DMS153 treated with DMSO at 0.1 percent for 48 hours (cell line): ENCODE data around the gene CDH20.

Source experiments
- DNase-seq: peaks from one replicate; lab custom pipeline; 2025; ENCODE audit not compliant: unreplicated experiment; lab: John Stamatoyannopoulos, UW

CDH20 gene

DNA sequence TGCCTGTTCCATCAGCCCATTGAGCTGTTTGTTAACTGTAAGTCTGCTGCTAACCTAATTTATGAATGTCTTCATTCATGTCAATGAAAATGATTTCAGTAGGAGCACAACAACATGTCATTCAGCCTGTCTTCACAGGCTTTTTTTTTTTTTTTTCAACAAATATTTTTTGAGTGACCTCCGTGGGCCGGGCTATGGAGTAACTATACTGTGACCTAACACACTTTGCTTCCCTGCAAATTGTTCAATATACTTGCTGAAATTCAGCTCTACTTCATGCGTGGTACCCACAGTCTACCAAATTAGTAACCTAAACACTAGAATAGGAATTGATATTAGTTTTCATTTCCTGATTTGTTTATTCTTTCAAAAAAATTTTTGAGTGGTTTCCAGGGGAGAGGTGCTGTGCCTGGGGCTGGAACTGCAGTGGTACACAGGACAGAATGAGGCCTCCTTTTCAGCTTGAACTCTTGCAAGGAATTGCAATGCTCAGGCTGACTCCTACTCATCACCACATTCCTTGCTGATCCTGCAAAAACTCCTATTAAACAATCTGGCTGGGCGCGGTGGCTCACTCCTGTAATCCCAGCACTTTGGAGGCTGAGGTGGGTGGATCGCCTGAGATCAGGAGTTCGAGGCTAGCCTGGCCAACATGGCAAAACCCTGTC lies 87.1 kb downstream of the CDH20 start:
- DNase-seq: no peak

DNA sequence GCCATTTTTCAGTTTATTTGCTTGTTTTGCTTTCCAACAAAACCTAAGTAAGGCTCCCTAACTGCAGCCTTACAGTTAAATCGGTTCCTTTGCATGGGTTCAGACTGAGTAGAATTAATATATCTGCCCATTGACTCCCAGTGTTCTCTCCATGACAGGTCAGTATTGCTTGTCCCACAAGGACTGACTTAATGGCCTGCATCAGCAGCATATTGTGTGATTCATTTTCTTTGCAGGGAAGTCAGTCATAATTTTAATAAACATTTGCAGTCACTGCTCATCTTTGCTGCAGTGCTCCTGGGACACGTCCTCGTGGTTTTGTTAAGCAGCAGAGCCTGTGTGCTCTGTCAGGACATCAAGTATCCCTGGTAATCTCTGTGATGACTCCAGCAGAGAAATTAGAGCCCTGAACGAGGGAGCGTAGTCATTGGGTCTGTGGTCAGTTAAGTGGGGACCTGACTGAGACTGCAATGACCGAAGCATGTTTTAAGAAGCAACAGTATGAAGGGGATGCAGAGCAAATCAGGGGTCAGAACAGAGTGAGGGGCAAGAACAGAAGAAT lies 93.3 kb downstream of the CDH20 start:
- no peak for DNase-seq

DNA sequence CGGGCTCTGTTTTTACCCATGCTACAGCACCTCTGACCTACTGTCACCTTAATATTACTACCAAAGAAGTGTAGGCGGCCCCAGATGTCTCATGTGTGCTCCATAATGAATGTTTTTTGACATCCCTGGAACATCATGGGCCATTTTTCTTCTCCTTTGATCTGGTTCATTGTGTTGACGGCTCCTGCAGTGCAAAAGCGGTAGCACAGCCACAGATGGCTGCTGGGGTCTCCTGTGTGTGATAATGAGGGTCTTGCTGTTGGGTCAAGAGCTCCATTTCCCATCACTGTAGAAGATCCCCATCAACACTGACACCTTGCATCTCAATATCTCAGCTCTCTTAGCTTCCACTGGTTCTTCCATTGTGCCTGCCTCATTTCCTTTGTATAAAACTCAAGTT lies 95.0 kb downstream of the CDH20 start:
- DNase-seq: no peak

DNA sequence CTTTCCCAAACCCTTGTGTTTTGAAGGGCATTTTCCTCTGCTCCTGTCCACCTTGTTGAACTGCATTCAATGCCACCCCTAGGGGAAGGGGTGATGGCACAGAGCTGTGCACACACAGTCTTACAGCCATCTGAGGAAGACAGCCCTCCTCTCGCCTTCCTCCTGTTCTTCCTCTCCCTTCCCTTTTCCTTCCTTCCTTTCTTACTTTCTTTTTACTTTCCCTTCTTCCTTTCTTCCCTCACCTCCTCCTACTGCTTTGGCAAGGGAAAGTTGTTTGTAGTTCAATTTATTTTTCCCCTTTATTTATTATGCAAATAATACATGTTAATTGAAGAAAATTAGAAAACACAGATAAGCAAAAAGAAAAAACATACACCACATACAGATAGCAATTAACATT lies 99.4 kb downstream of the CDH20 start:
- DNase-seq: no peak

DNA sequence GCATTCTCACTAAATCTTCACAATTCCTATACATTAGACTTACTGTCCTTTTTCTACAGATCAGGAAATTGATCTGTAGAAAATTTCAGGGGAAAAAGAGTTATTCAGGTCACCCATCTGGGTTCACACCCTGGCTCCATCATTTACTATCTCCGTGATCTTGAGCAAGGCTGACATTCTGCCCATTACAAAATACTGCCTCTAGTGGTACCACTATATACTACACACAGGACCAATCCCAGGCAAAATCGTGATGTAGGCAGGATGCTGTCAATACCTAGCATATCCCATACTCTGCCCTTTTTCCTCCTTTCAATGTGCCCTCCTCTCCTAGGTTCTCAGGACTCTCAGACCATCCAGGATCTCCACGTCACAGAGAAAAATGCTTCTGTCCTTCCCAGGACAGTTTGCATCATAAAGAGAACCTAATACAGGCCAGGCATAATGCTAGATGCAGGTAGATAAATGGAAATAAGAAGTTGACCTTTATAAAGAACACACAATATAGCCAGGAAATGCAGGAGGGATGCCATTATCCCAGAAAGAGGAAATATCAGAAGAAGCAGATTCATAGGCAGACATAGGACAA lies 101.9 kb downstream of the CDH20 start:
- DNase-seq: peak; percentile 30

DNA sequence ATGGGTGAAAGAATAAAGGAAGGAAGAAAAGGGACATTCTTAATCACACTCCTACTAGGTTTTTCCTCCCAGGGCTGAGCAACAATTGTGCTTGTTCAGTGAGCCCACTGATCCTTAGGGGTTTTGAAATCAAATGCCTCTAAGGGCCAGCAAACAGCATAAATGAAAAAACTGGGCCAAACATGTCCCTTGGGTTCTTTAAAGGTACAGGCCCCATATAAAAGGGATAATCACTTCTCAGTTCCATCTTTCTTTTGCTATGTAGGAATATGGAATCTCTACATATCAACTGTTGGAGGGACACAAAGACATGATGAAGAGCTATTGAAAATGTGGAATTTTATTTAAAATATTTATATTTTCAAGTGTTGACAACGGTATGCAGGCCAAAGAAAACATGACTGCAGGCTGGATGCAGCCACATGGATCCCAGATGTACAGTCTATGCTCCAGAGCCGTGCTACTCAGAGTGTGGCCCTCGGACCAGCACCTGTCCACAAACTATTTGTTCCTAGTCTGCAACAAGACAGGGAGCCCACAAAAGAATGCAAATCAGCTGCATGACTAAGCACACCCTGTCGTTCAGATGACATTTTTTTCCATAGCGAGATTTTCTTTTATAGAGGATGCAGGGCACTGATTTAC lies 110.0 kb downstream of the CDH20 start:
- DNase-seq: no peak

DNA sequence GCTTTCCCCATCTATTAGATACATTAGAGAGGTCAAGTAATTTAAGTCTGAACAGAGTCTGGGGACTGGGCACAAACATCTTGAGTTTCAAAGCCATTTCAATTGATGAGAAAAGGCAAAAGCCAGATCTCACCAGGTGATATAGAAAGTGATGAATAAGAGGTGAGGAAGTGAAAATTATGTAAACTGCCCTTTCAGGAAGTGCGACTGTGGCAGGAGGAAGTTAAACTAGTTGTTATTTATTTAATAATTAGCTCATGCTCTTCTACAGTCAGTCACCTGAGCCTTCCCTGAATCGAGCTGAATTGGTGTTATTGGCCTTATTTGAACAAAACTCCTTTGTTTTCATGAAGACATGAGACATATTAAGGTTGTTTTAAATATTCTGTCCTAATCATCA lies 115.1 kb downstream of the CDH20 start:
- no peak for DNase-seq

DNA sequence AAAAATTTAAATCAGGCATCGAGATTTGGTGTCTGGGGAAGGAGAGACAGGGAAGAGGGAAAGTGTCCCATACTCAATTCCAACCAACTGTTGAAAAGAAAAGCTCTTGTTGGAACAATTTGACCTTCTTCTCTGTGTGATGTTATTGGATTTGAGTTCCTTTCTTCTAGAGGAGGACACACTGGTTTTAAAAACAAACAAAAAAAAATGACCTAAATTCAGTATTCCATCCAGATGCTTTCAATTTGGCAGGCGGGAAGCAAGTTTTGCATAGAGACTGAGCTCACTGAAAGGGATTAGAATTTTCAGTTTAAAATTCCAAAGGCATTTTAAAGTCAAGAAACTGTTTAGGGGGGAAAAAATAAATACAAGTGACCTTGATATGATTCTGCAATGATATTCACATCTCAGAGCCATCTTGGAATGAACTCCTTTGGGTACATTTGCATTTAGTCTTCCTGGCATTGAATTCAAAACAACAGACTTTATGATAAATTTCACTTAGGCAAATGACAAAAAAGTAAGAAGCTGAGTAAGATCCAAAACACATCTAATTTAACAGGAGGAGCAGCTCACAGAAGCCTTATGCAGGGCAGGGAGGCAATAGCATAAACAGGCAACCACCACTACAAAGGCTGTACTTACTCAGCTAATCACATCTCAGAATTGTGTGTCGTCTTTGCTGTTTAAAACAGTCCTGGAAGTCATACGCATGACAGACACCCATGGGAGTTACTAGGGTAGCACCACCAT lies 126.8 kb downstream of the CDH20 start:
- DNase-seq: no peak

DNA sequence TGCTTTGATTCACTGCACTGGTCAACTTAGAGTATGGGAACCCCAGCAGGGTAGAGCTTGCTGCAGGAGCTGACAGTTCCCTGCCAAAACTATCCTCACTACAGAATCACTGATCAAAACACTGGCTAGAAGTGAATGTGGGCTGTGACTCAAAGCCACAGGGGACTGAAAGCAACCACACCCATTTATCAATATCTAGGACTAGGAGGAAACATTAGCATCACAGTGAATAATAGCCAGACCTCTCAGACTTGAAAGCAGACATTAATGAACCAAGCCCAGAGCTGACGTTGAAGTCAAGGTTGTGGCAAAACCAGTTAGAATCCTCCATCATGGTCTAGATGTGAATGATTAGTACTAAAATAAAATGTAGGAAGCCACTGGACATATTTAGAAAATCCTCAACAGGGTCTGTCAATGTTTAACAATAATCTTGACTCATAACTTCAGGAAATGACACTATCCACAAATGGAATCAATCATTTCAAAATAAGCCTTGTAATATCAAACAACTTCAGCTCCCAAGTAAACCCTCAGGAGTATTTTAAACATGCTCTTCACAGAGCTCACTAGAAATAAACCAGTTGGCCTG lies 131.4 kb downstream of the CDH20 start:
- DNase-seq: no peak

DNA sequence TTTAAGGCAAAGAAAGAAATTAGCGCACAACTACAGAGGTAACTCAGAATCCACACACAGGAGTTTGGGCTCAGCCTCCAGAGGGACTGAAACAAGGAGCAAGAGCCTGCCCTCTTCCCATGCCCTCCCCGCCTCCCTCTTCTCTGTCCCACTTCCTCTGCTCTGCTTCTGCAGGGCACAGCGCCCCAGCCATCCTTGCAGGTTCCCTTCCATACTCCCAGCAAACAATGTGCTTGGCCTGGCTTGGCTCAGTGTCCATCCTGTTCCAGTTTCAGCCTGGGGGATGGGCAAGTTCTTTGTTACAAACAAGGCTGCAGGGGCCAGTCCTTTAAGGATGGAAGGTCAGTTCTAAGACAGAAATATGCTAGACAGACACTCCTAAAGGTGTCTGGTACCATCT lies 133.5 kb downstream of the CDH20 start:
- DNase-seq: no peak

DNA sequence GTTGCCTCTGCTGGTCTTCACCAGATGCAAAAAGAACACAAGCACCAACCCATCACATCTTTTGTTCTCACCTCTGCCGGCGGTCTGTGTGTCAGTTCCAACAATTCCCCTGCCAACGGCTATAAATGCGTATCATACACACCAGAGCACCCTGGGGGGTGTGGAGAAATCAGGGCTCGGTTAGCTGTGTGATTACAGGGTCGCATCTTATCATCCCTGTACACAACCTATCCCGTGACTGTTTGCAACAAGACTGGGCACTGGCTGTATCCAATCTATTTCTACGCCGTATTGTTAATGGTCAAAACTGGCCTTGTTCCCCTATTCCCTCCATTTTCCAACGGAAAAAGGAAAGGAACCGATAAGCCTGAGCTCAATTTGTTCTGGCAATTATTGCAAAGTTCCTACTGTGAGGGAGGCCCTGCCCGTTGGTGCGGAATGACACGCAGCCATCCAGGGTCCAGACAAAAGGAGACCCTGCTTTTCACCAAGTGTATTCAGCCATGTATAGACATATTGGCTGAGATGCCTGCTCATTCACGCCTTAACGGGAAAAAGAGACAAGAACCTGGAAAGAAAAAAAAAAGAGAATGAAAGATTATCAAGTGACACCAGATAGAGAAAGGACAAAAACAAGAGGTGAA lies 136.9 kb downstream of the CDH20 start:
- DNase-seq: no peak

DNA sequence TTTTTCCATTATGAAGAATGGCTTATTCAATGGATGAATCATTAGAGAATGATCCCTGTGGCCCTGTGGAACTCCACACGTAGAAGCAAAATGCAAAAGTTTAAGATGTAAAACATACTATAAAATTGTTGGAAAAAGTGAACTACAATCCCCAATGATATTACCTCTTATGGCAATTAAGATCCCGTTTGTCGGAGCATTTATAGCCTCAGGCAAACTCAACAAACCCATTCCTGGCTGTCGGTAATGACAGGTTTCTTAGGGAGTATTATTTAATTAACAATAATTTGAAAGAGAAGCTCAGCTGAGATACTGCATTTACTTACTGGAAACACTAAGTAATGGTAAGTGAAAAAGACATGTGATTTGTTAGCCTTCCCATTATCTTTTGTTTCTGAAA lies 138.3 kb downstream of the CDH20 start:
- no peak for DNase-seq

DNA sequence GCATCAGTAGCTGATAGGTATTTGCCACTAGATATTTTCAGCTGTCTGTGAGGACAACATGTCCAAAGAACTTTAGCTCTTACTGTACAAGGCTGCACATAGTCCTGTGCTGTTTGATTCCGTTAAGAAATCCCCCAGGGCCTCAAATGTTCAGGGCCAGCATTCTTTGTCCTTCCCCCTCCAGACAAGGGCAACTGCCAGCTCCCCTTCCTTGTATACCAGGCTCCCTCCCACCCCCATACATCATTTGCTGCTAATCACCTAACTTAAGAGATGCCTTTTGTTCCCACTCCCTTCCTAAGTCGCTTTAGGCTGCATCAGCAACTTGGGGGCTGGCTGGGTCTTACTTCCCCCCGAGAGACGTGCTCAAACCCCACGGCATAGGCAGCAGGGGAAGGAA lies 138.7 kb downstream of the CDH20 start:
- no peak for DNase-seq

DNA sequence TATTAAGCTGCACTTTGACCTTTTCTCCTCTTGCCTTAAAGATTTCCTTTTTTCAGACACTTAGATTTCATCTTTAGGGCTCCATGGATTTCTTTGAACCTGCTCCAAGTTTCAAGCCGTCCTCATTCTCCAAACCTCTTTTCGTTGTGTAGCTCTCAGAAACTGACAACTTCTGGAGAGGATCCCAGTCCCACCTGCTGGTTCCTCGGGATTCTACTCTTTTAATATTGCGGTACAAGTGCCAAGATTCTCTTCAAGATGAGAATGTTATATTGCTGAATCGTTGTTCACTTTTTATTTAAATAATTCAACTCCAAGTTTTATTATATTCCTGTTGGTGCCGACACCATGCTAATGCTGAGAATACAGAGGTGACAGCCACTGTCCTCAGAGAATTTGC lies 141.1 kb downstream of the CDH20 start:
- DNase-seq: no peak

DNA sequence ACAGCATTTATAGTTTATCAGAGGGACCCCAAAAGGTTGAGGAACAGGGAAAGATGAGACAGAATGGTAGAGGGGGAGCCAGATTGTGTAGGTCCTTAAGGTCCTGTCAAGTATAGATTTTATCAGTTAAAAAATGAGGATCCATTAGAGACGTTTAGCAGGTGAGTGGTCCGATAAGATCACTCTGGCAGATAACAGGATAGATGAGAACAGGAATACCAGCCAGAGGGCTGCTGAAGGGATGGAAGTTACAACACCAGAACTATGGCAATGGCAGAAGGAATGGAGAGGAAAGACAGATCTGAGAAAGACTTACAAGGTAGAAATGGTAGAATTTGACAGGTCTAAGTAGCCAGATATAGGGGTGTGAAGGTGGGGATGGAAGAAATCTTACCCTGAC lies 141.7 kb downstream of the CDH20 start:
- DNase-seq: no peak

DNA sequence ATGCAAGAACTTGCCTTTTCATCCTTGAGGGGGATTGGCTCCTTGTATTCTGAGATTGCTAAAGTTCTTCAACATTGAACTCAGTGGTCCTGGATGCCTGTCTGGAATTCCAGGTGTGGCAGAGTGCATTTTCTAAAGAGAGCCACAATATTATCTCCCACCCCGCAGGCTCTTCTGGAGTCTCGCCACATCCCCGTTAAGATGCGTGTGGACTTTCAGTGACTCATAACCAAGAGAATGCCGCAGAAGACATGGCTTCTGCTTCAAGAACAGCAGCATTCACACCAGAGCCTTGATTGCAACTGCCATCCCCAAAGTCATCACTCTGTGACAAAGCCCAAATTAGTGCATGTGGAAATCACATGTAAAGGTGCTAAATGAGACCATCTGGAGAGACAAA lies 142.7 kb downstream of the CDH20 start:
- DNase-seq: no peak

DNA sequence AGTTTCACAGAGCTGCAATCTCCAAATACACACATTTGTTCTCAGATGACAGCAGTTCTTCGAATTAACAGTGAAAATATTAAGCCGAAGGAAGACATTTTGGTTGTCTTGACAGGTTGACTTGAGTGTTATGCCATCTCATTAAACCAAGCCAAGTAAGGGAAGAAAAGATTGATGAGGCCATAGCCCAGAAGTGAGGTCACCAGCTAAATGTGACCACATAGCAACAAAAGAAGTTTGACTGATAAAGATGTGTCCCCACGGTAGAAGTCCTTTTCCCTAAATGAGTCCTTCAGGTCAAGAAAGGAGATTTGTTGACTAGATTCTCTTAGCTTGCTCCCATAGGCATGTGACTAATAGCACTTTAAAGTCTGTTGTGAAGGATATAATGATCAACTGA lies 156.1 kb downstream of the CDH20 start:
- DNase-seq: no peak

DNA sequence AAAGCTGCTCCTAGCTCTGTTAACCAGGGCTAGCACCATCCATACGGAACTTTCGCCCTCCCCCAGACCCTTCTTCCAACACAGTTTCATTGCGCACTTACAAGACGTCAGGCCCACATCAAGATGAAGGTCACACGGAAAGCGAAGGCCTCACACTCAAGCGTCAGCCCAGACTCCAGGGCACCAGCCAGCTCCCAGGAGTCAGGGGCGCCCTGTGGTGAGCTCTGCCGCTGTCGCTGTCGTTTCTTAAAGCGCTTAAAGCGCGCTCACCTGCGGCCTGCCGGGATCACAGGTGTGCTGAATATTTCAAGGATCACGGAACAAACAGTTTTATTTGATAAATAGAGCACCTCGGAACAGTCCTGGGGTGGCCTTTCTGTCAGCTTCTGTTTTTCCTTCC lies 163.1 kb downstream of the CDH20 start:
- DNase-seq: no peak

DNA sequence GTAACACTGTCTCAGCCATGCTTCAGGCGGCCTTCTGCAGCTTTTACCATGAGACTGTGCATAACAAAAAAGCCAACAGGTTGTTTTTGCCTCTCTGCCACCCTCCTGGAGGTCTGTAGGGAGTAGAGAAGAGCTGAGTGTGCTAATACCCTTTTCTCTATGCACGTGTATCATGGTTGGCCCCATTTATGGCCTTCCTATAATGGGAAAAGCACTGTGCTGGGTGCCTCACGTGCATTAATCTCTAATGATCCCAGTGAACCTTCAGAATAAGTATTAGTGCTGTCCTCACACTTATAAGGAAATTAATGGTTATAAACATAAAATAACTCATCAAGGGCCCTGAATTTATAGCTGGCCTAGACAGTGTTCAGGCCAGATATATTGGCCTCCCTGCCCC lies 164.2 kb downstream of the CDH20 start:
- DNase-seq: no peak

DNA sequence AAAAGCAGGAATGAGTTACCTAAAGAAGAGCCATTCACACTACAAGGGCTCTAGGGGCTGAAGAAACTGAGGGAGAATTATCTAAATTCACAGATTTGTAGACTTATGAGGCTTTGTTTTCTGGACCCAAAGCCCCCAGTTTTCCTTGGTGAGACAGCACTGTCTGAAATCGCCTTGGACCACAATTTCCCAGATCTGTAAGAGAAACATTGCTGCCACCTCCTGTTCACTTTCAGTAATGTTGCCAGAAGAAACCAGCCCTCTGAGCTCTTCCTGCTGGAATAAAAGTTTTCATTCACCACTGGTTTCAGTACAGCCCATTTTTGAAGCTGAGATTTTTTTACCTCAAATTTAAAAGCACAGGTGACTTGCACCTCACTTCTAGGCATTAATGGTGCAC lies 169.2 kb downstream of the CDH20 start:
- peak; percentile 68 for DNase-seq

DNA sequence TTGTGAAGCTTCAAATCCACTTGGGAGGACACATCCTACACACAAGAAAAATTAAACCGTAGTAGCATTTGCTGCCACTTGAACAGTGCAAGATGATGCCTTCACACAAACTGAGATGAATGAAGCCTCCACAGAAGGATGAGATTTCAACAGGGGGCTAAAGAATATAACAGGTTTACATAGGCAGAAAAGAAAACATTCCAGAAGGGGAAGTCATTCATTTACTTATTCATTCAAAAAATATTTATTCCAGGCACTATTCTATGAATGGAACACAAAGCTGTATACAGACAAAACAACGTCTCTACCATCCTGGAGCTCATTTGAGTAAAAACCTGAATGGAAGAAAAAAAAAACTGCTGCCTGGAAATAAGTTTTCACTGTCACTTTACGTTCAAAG lies 170.5 kb downstream of the CDH20 start:
- no peak for DNase-seq
